Suprapubic skin (tissue), 3 donors: ENCODE results near the gene TMEM272.

Source experiments
- CTCF ChIP-seq, 2 donors: fragments of 200-600 bp in 1 of 2; fragments of 450-650 bp in 1 of 2; sonication (generic) in 1 of 2; IDR thresholded peaks; one replicate each; pipeline ENCODE4 v1.5.1; 2016 to 2019; ENCODE audit warnings: antibody characterized with exemption in 2 of 2, mild to moderate bottlenecking in 1 of 2, moderate library complexity in 1 of 2
- EP300 ChIP-seq: sonication (generic); formaldehyde crosslinking; IDR thresholded peaks from one replicate; pipeline ENCODE4 v1.6.1; 2017; ENCODE audit warnings: antibody characterized with exemption
- POLR2A ChIP-seq, 2 donors: fragments of 450-650 bp; IDR thresholded peaks; one replicate each; pipeline ENCODE4 v1.6.1; 2017; ENCODE audit warnings: antibody characterized with exemption in 2 of 2, mild to moderate bottlenecking in 2 of 2, moderate library complexity in 2 of 2

- TF ChIP-seq CTCF (IDR thresholded peaks at IDR 0.05) (no peak), EP300 (no peak), POLR2A (IDR thresholded peaks at IDR 0.05) (no peak)
These were observed 22.7 kb downstream of the TMEM272 start for GRCh38 chr13:51822106-51822815.
